Peyer's patch (tissue), 4 donors: Measurements from ENCODE around the gene PDE5A.

ENCODE experiments used
- CTCF ChIP-seq, 6 experiments: fragments of 450-650 bp in 4 of 6; fragments of 200-600 bp in 2 of 6; sonication (generic) in 1 of 6; IDR thresholded peaks; one replicate each; pipeline ENCODE4 v1.5.1; 2017 to 2019; ENCODE audit warnings: antibody characterized with exemption in 6 of 6, mild to moderate bottlenecking in 3 of 6, moderate library complexity in 1 of 6
- POLR2A ChIP-seq, 2 donors: fragments of 450-650 bp; IDR thresholded peaks; one replicate each; pipeline ENCODE4 v1.5.1; 2017; ENCODE audit warnings: antibody characterized with exemption in 2 of 2, mild to moderate bottlenecking in 2 of 2, moderate library complexity in 2 of 2

DNA sequence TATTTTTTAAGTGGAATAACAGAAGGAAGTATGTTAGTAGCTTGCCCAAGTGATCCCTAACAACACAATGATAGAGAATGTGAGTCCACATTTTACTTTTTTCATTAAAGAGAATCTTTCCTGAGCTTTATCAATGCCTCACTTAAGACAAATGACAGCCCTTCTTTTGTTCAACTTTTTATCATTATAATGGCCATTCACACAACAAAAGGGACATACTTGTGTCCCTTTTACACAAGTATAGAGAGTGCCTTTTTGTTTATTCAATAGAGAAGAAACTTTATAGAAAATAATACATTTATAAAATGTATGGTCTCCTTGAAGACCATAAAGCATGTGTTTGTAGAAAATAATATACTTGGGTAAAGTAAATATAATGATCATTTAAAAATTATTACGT is 96.3 kb downstream of the PDE5A start:
- TF ChIP-seq CTCF (IDR thresholded peaks at IDR 0.05) (no peak), POLR2A (IDR thresholded peaks at IDR 0.05) (no peak)
